Measurements from ENCODE around the gene KCNN1. TPM values are rescaled to one million over a fixed set of nuclear protein-coding genes. Genes with fewer than 3 reads are reported as not detected.

Gene KCNN1
- total and polyA plus RNA-seq, 10 donors, result 0.03 to 0.10 (median 0.04) TPM; not detected in 7

DNA sequence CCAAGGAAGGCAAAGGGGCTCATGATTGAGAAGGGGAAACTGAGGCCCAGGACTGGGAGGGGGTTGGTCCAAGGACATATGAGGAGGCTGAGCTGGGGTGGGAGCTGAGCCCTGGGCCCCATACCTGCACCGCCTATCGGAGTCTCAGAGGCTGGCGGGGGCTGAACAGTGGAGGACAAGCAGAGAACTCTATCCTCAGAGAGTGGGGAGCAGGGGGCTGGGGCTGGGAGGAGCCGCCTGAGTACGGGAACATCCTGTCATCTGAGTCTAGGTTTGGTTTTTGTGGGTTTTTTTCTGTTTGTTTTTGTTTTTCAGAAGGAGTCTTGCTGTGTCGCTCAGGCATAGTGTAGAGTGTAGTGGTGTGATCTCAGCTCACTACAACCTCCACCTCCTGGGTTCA, 47.3 kb downstream of the KCNN1 start:
- H3K4me3 ChIP-seq, result no peak overlapping the region
- TF ChIP-seq POLR2AphosphoS5 (IDR thresholded peaks at IDR 0.05) (peak; percentile 9 to 39 (median 23)), CTCF (IDR thresholded peaks at IDR 0.05 in 8 of 11, conservative IDR thresholded peaks at IDR 0.05 in 3 of 11) (no peak)
- WGBS, 5 donors, result 75 to 87% (median 83%) methylated on average over 6 of the region's 6 CpGs
- no peak for DNase-seq
- intact Hi-C loops (cut with DNase I; ENCODE audit: low total_unique reads), result no loop called here
- H3K36me3 ChIP-seq, result peaks cover 9 to 67% (median 59%) of the 10 kb centered on the region in 6 donors
- H3K27ac ChIP-seq, result peak overlapping the region in 7 of 8 donors; percentile 13 to 88 (median 51)
- no peaks in the 10 kb centered on the region for H3K9me3 ChIP-seq
- peaks cover 18 to 100% (median 51%) of the 10 kb centered on the region in 6 donors for H3K4me1 ChIP-seq
- no peaks in the 10 kb centered on the region for H3K27me3 ChIP-seq (replicated peaks in 1 of 7)

DNA sequence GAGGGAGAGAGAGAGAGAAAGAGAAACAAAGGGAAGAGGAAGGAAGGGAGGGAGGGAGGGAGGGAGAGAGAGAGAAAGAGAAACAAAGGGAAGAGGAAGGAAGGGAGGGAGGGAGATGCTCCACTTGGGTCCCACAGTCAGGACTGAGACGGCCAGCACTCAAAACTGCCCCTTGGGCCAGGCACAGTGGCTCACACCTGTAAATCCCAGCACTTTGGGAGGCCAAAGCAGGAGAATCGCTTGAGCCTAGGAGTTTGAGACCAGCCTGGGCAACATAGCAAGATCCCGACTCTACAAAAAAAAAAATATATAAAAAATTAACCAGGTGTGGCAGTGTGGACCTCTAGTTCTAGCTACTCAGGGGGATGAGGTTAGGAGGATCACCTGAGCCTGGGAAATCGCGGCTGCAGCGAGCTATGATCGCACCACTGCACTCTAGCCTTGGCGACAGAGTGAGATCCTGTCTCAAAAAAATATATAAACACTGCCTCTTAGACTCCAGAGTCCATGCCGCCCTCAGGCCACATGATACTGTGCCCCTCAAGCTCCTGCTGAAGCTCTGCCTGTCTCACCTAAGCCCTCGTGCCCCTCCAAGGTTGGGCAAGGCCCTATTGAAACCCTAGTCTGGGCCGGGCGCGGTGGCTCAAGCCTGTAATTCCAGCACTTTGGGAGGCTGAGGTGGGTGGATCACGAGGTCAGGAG, 49.5 kb downstream of the KCNN1 start:
- intact Hi-C loops (cut with DNase I; ENCODE audit: low total_unique reads), result no loop called here
- peaks cover 27 to 100% (median 60%) of the 10 kb centered on the region in 6 donors for H3K4me1 ChIP-seq

GRCh38 chr19:18017275-18018083, 50.6 kb downstream of the KCNN1 start:
- no peak for DNase-seq
- Histone ChIP-seq H3K4me1 (peaks cover 38 to 100% (median 71%) of the 10 kb centered on the region in 6 donors), H3K27me3 (replicated peaks in 1 of 7) (no peaks in the 10 kb centered on the region), H3K36me3 (peaks cover 5 to 34% (median 26%) of the 10 kb centered on the region in 6 donors), H3K4me3 (no peak overlapping the region), H3K9me3 (no peaks in the 10 kb centered on the region), H3K27ac (peak overlapping the region; percentile 19 to 88 (median 74))
- WGBS, 5 donors, result 55 to 70% (median 62%) methylated on average over 14 to 15 of the region's 15 CpGs
- intact Hi-C loops (cut with DNase I; ENCODE audit: low total_unique reads), result no loop called here
- TF ChIP-seq POLR2AphosphoS5 (IDR thresholded peaks at IDR 0.05) (peak in 1 of 3 donors; percentile 8), CTCF (IDR thresholded peaks at IDR 0.05 in 8 of 11, conservative IDR thresholded peaks at IDR 0.05 in 3 of 11) (no peak), POLR2A (IDR thresholded peaks at IDR 0.05) (no peak)

More for the DNA sequence above, 49.5 kb downstream of the KCNN1 start:
- Histone ChIP-seq H3K27me3 (replicated peaks in 1 of 7) (no peaks in the 10 kb centered on the region), H3K4me3 (no peak overlapping the region), H3K9me3 (no peaks in the 10 kb centered on the region), H3K36me3 (peaks cover 5 to 45% (median 37%) of the 10 kb centered on the region in 6 donors), H3K27ac (peak overlapping the region; percentile 0 to 88 (median 74))
- TF ChIP-seq CTCF (IDR thresholded peaks at IDR 0.05 in 8 of 11, conservative IDR thresholded peaks at IDR 0.05 in 3 of 11) (no peak), POLR2AphosphoS5 (IDR thresholded peaks at IDR 0.05) (no peak), POLR2A (IDR thresholded peaks at IDR 0.05) (no peak)
- 84 to 88% (median 86%) methylated on average over 14 of the region's 14 CpGs for WGBS, 5 donors
- DNase-seq, result no peak

Measured in spleen (tissue), 11 donors.